Astrocyte (in vitro differentiated cells and primary cell): ENCODE results near the gene UBE2QL1. TPM values are rescaled to one million over a fixed set of nuclear protein-coding genes. Genes with fewer than 3 reads are reported as not detected.

Experiments used
- DNase-seq: peaks from one replicate; pipeline ENCODE4 v3.0.0-alpha.2; 2010; ENCODE audit warnings: low read depth
- FAIRE-seq: peaks from 2 replicates; lab custom pipeline; 2011; peaks lifted over from hg19 to GRCh38; lab: Jason Lieb, UNC
- H2AFZ ChIP-seq: 2 replicates; pipeline ENCODE4 v1.6.0; 2012; ENCODE audit warnings: low read depth, low read length, inconsistent platforms
- H3K27ac ChIP-seq: 2 replicates; pipeline ENCODE4 v1.5.1; 2011; ENCODE audit warnings: low read depth, low read length, inconsistent platforms
- H3K27me3 ChIP-seq: 2 replicates; pipeline ENCODE4 v1.6.0; 2011; ENCODE audit warnings: low read length, inconsistent platforms; ENCODE audit not compliant: insufficient read depth
- H3K36me3 ChIP-seq: 2 replicates; pipeline ENCODE4 v1.5.1; 2011; ENCODE audit warnings: low read length, inconsistent platforms; ENCODE audit not compliant: insufficient read depth
- H3K4me1 ChIP-seq: 2 replicates; pipeline ENCODE4 v1.5.1; 2011; ENCODE audit warnings: low read length, inconsistent platforms; ENCODE audit not compliant: insufficient read depth
- H3K4me2 ChIP-seq: 2 replicates; pipeline ENCODE4 v1.6.0; 2012; ENCODE audit warnings: low read length, inconsistent platforms
- H3K4me3 ChIP-seq: 2 replicates; pipeline ENCODE4 v1.5.1; 2011; ENCODE audit warnings: low read depth, mild to moderate bottlenecking, low read length, inconsistent platforms; ENCODE audit not compliant: insufficient read depth
- H3K79me2 ChIP-seq: 2 replicates; pipeline ENCODE4 v1.6.0; 2012; ENCODE audit warnings: mild to moderate bottlenecking, low read length, inconsistent platforms; ENCODE audit not compliant: insufficient read depth
- H3K9ac ChIP-seq: 2 replicates; pipeline ENCODE4 v1.6.0; 2012; ENCODE audit warnings: mild to moderate bottlenecking, low read length, inconsistent platforms
- H3K9me3 ChIP-seq: 2 replicates; pipeline ENCODE4 v1.5.1; 2012; ENCODE audit warnings: low read depth, mild to moderate bottlenecking, low read length, inconsistent platforms; ENCODE audit not compliant: insufficient read depth
- H4K20me1 ChIP-seq: 2 replicates; pipeline ENCODE4 v1.6.0; 2012; ENCODE audit warnings: low read length, inconsistent platforms; ENCODE audit not compliant: insufficient read depth
- H3K27ac Mint-ChIP-seq: one replicate; pipeline ENCODE4 v1.8.0; 2021; ENCODE audit warnings: mild to moderate bottlenecking, mixed read lengths; ENCODE audit not compliant: unreplicated experiment
- H3K27me3 Mint-ChIP-seq: one replicate; pipeline ENCODE4 v1.8.0; 2021; ENCODE audit warnings: low read depth, mixed read lengths; ENCODE audit not compliant: unreplicated experiment
- H3K36me3 Mint-ChIP-seq: one replicate; pipeline ENCODE4 v1.8.0; 2021; ENCODE audit warnings: low read depth, mixed read lengths; ENCODE audit not compliant: unreplicated experiment
- H3K4me1 Mint-ChIP-seq: one replicate; pipeline ENCODE4 v1.8.0; 2021; ENCODE audit warnings: low read depth, mixed read lengths; ENCODE audit not compliant: unreplicated experiment
- H3K4me3 Mint-ChIP-seq: one replicate; pipeline ENCODE4 v1.8.0; 2021; ENCODE audit warnings: mild to moderate bottlenecking, moderate library complexity, mixed read lengths; ENCODE audit not compliant: unreplicated experiment
- H3K9me3 Mint-ChIP-seq: one replicate; pipeline ENCODE4 v1.8.0; 2021; ENCODE audit warnings: mild to moderate bottlenecking, mixed read lengths; ENCODE audit not compliant: unreplicated experiment
- CTCF ChIP-seq: IDR thresholded peaks from 2 replicates; pipeline ENCODE4 v1.5.1; 2011; ENCODE audit warnings: low read depth, mild to moderate bottlenecking, inconsistent platforms, low read length, moderate library complexity; ENCODE audit not compliant: insufficient read depth
- EZH2 ChIP-seq: IDR thresholded peaks from 2 replicates; pipeline ENCODE4 v1.6.1; 2012; ENCODE audit warnings: mild to moderate bottlenecking, low read length, inconsistent platforms; ENCODE audit not compliant: insufficient read depth
- total RNA-seq: library from RNA; stranded (reverse); gene quantifications from 2 replicates; pipeline ENCODE4 v1.2.1, GENCODE V29; 2021

The UBE2QL1 gene
- total RNA-seq, 1 donor from 2014 or later, result 0.50 TPM

GRCh38 chr5:6452622-6453504 lies 4.2 kb downstream of the UBE2QL1 start:
- FAIRE-seq (no peak), DNase-seq (no peak)
- Mint-ChIP-seq H3K27ac (no peak overlapping the region), H3K27me3 (peaks cover 78% of the 10 kb centered on the region), H3K4me1 (no peaks in the 10 kb centered on the region), H3K36me3 (no peaks in the 10 kb centered on the region), H3K4me3 (no peak overlapping the region), H3K9me3 (peaks cover 4% of the 10 kb centered on the region)
- H3K9me3 ChIP-seq, result no peaks in the 10 kb centered on the region
- no peaks in the 10 kb centered on the region for H3K4me1 ChIP-seq
- H3K79me2 ChIP-seq, result no peaks in the 10 kb centered on the region
- H3K9ac ChIP-seq, result no peak overlapping the region
- H3K27ac ChIP-seq, result no peak overlapping the region
- H3K27me3 ChIP-seq, result peaks cover 36% of the 10 kb centered on the region
- no peaks in the 10 kb centered on the region for H4K20me1 ChIP-seq
- H3K4me2 ChIP-seq, result no peak overlapping the region
- no peak overlapping the region for H2AFZ ChIP-seq
- H3K36me3 ChIP-seq, result no peaks in the 10 kb centered on the region
- no peak for TF ChIP-seq CTCF
- TF ChIP-seq EZH2, result no peak
- no peak overlapping the region for H3K4me3 ChIP-seq

- peaks cover 84% of the 10 kb centered on the region for H3K27me3 Mint-ChIP-seq
- Histone ChIP-seq H3K27ac (no peak overlapping the region), H3K4me1 (no peaks in the 10 kb centered on the region), H3K9ac (no peak overlapping the region), H3K4me2 (no peak overlapping the region), H3K36me3 (no peaks in the 10 kb centered on the region), H2AFZ (no peak overlapping the region), H3K27me3 (peaks cover 33% of the 10 kb centered on the region), H3K9me3 (no peaks in the 10 kb centered on the region), H3K79me2 (no peaks in the 10 kb centered on the region), H4K20me1 (no peaks in the 10 kb centered on the region), H3K4me3 (no peak overlapping the region)
- H3K36me3 Mint-ChIP-seq, result no peaks in the 10 kb centered on the region
- no peaks in the 10 kb centered on the region for H3K4me1 Mint-ChIP-seq
- FAIRE-seq (no peak), DNase-seq (no peak)
- H3K4me3 Mint-ChIP-seq, result no peak overlapping the region
- peaks cover 5% of the 10 kb centered on the region for H3K9me3 Mint-ChIP-seq
- TF ChIP-seq EZH2 (no peak), CTCF (no peak)
- H3K27ac Mint-ChIP-seq, result no peak overlapping the region
Measured at GRCh38 chr5:6453937-6454560, 5.4 kb downstream of the UBE2QL1 start.
